ENCODE measurements around the gene PRAC1.

DNA sequence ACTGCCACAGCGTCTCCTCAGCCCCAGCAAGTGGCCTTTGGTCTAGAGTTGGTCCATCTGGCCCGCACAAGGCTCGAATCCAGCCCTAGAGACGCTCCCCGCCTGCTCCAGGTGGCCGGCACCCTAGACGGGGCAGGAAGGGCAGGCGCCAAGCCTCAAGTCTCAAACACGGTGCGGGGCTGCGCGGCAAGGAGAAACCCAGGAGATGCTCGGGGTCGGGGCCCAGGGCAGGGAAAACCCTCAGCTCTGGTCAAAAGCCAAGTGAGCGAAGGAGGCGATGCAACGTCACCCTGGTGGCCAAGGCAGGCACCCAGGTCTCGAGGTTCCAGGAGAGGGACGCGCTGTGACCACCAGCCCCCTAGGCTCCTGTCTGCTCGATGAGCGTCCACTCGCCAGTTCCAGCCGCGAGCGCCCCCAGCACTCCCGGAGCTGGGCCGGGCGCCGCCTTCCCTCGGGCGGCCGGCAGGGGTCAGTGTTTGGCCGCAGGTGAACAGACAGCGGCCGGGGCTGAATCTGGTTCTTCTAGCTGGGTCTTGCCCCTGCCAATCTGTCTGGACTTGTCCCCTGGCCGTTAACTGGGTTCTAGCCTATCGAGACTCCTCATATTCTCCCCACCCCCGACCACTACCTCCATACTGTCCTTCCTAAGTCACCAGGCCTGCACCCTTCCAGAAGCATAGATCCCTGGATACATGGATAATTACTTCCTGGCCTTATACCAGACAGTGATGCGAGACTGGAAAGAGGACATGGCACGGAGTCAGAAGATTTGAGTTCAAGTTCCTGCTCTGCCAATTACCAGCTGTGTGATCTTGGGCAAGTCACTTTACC is 44.0 kb downstream of the PRAC1 start:
- TF ChIP-seq, protein P1, sequence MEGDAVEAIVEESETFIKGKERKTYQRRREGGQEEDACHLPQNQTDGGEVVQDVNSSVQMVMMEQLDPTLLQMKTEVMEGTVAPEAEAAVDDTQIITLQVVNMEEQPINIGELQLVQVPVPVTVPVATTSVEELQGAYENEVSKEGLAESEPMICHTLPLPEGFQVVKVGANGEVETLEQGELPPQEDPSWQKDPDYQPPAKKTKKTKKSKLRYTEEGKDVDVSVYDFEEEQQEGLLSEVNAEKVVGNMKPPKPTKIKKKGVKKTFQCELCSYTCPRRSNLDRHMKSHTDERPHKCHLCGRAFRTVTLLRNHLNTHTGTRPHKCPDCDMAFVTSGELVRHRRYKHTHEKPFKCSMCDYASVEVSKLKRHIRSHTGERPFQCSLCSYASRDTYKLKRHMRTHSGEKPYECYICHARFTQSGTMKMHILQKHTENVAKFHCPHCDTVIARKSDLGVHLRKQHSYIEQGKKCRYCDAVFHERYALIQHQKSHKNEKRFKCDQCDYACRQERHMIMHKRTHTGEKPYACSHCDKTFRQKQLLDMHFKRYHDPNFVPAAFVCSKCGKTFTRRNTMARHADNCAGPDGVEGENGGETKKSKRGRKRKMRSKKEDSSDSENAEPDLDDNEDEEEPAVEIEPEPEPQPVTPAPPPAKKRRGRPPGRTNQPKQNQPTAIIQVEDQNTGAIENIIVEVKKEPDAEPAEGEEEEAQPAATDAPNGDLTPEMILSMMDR (IDR thresholded peaks at IDR 0.05; ENCODE audit: insufficient read depth, low read length, poor library complexity, severe bottlenecking) = peak; percentile 91
- TF ChIP-seq EZH2phosphoT487 (conservative IDR thresholded peaks at IDR 0.05; ENCODE audit: low read length) = no peak
